GM10266 (cell line): ENCODE data around the gene IGSF9.

Experiments used
- DNase-seq: peaks from one replicate; pipeline ENCODE4 v3.0.0; 2012; ENCODE audit errors: extremely low spot score
- TF ChIP-seq, protein P1 (sequence below): IDR thresholded peaks from 2 replicates; pipeline ENCODE4 v1.5.1; 2012; ENCODE audit warnings: mild to moderate bottlenecking, low read depth; ENCODE audit not compliant: control insufficient read depth, insufficient read depth; ENCODE audit errors: missing control alignments

IGSF9 gene

DNA sequence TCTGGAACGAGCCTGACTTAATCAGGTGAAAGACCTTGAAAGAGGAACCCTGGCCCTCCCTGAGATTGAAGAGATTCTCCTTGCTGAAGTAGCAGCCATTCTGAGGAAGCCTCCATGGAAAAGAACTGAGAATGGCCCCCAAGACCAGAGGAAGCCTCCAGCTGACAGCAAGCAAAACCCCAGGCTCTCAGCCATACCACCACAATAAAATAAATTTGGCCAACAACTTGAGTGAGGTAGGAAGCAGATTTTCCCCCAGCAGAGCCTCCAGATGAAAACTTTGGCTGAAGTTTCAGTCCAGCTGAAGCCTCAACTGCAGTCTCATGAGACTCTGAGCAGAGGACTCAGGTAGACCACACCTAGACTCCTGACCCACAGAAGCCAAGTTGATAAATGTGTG lies 42.6 kb upstream of the IGSF9 start:
- TF ChIP-seq, protein P1, sequence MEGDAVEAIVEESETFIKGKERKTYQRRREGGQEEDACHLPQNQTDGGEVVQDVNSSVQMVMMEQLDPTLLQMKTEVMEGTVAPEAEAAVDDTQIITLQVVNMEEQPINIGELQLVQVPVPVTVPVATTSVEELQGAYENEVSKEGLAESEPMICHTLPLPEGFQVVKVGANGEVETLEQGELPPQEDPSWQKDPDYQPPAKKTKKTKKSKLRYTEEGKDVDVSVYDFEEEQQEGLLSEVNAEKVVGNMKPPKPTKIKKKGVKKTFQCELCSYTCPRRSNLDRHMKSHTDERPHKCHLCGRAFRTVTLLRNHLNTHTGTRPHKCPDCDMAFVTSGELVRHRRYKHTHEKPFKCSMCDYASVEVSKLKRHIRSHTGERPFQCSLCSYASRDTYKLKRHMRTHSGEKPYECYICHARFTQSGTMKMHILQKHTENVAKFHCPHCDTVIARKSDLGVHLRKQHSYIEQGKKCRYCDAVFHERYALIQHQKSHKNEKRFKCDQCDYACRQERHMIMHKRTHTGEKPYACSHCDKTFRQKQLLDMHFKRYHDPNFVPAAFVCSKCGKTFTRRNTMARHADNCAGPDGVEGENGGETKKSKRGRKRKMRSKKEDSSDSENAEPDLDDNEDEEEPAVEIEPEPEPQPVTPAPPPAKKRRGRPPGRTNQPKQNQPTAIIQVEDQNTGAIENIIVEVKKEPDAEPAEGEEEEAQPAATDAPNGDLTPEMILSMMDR, result no peak
- DNase-seq, result no peak

DNA sequence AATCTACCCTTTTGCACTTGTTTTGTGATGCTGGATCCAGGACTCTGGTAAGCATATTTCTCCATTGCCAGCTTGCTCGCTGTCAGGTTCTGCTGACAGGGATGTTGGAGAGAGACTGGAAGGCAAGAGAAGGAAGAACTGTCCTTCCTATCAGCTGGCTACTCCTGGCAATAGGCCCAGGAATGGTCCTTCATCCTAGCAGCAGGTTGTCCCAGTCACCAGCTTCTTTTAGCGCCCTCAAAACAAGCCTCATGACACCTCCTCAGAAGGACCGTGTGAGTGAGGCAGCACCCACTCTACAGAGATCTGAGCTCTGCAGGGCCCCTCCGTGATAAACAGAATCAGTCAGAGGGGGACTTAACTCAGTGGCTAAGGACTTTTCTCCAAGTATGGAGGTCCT lies 41.8 kb upstream of the IGSF9 start:
- TF ChIP-seq, protein P1, result no peak
- DNase-seq, result no peak

DNA sequence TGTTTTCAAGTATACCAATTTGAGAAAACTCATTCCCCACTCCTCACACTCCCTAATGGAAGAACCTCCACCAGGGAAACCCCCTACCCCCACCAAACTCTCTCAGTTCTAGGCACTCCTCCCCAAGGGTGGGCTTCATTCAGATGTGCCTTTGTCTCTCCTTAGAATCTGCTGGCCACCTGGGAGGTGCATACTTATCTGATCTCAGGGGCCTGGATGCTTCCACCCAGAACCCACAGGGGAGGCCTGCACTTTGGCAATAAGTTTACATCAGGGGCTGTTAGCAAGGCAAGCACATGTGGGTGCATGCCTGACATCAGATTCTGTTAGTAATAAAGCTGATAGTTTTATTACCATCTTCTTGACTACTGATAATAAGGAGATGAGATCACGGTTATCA lies 41.1 kb upstream of the IGSF9 start:
- no peak for DNase-seq

DNA sequence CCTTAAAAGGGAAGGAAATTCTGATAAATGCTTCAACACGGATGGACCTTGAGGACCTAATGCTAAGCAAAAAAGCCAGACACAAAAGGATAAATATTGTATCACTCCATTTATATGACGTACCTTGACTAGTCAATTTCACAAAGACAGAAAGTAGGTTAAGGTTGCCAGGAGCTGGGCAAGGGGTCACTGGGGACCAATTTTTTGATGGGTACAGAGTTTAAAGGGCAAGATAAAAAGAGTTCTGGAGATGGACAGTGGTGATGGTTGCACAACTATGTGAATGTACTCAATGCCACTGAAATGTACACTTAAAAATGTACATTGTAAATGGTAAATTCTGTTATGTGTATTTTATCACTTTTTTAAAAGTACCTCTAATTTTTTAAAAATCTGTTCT lies 40.7 kb upstream of the IGSF9 start:
- DNase-seq, result no peak
- TF ChIP-seq, protein P1, result no peak

More for the DNA sequence above, 41.1 kb upstream of the IGSF9 start:
- TF ChIP-seq, protein P1, result no peak

DNA sequence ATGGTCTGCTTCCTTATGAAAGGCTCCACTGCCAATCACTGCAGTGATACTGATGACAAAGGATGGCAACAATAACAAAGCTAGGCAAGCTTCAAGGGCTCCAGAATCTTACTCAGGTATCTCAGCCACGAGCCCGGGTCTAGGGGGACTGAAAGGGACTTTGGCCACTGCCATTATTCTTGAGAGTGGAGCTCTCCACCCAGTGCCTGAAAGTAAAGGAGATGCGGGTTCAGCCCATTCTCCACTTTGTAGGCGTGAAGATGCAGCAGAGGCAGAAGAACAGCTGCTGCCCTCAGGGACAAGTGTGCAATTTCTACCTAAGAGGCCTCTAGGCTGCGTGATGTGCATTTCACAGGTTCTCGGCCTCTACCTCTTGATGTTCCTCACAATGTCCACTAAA lies 40.1 kb upstream of the IGSF9 start:
- DNase-seq, result no peak

DNA sequence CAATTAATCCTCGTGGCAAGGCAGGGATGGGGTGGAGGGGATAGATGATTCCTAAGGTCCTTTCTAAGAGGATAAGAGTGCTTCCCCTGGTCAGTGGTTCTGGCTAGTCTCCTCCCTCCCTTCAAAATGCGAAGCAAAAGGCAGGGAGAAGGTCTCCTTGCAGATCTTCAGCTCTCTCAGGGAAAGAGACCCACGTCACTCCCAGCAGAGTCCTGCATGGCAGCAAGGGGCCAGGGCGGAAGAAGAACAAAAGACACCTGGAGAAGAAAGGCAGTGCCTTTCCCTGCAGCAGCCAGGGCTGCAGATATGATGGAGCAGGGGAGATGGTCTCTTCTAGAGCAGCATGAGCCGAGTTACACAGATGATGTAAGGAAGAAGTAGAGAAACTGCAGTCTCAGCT lies 38.3 kb upstream of the IGSF9 start:
- TF ChIP-seq, protein P1, result no peak
- DNase-seq, result no peak

More for the DNA sequence above, 40.1 kb upstream of the IGSF9 start:
- TF ChIP-seq, protein P1, result no peak

DNA sequence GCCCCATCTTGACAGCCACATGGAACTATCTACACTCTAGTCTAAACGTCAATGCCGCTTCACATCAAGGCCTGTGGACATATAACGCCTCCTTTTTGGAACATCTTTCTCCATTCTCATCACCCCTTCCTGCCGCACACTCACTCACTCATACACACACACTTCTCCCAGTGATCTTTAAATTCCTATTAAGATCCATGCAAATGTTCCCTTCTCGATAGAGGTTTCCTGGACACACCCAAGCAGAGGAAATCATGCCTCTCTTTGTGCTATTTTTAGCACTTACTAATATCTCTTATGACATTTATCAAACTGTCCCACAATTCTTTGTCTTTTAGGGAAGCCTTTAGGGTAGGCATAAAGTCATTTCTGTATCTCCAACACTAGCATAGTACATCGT lies 36.9 kb upstream of the IGSF9 start:
- TF ChIP-seq, protein P1, result no peak
- no peak for DNase-seq
